GM23338 (cell line): ENCODE data around the gene SHOX. TPM values are rescaled to one million over a fixed set of nuclear protein-coding genes. Genes with fewer than 3 reads are reported as not detected.
A peak's percentile ranks its signal among the peaks of the same experiment; 100 is the strongest.

Source experiments
- ATAC-seq: fragments of 200-7000 bp; cut with Tn5 transposase; 3 replicates; pipeline ENCODE4 v1.9.1; 2020
- DNase-seq: peaks from one replicate; pipeline ENCODE4 v3.0.0-alpha.2; 2015; ENCODE audit warnings: low spot score
- H2AFZ ChIP-seq: fragments of 200-600 bp; sonication (generic); 2 replicates; pipeline ENCODE4 v1.8.0; 2016; ENCODE audit warnings: antibody characterized with exemption, mild to moderate bottlenecking, moderate library complexity
- H3F3A ChIP-seq: fragments of 200-600 bp; sonication (generic); replicated peaks from 2 replicates; pipeline ENCODE4 v1.8.0; 2017; ENCODE audit warnings: antibody characterized with exemption, mixed run types, low read depth
- H3K27ac ChIP-seq: fragments of 200-600 bp; sonication (generic); 2 replicates; pipeline ENCODE4 v1.6.1; 2016; ENCODE audit warnings: low read depth
- H3K27me3 ChIP-seq: fragments of 200-600 bp; sonication (generic); 2 replicates; pipeline ENCODE4 v1.8.0; 2016; ENCODE audit warnings: mild to moderate bottlenecking, mixed run types, moderate library complexity; ENCODE audit not compliant: insufficient read depth
- H3K36me3 ChIP-seq: fragments of 200-600 bp; sonication (generic); 2 replicates; pipeline ENCODE4 v1.8.0; 2016; ENCODE audit warnings: mild to moderate bottlenecking; ENCODE audit not compliant: insufficient read depth
- H3K4me1 ChIP-seq: fragments of 200-600 bp; sonication (generic); 2 replicates; pipeline ENCODE4 v1.8.0; 2016; ENCODE audit warnings: mild to moderate bottlenecking, moderate library complexity; ENCODE audit not compliant: insufficient read depth
- H3K4me2 ChIP-seq: fragments of 200-600 bp; sonication (generic); 2 replicates; pipeline ENCODE4 v1.7.1; 2017; ENCODE audit warnings: mixed run types
- H3K4me3 ChIP-seq: fragments of 200-600 bp; sonication (generic); 2 replicates; pipeline ENCODE4 v1.6.1; 2016; ENCODE audit warnings: mixed run types
- H3K79me2 ChIP-seq: fragments of 200-600 bp; sonication (generic); replicated peaks from 2 replicates; pipeline ENCODE4 v1.8.0; 2017; ENCODE audit warnings: mild to moderate bottlenecking; ENCODE audit not compliant: insufficient read depth
- H3K9me2 ChIP-seq: fragments of 200-600 bp; sonication (generic); 2 replicates; pipeline ENCODE4 v1.8.0; 2017; ENCODE audit not compliant: insufficient read depth
- H4K20me1 ChIP-seq: fragments of 200-600 bp; sonication (generic); replicated peaks from 2 replicates; pipeline ENCODE4 v1.8.0; 2017; ENCODE audit warnings: mild to moderate bottlenecking; ENCODE audit not compliant: insufficient read depth
- H3K27ac Mint-ChIP-seq: 2 replicates; pipeline ENCODE4 v1.8.0; 2020; ENCODE audit warnings: inconsistent platforms, mild to moderate bottlenecking, moderate library complexity, mixed read lengths
- H3K27me3 Mint-ChIP-seq: 3 replicates; pipeline ENCODE4 v1.8.0; 2022; ENCODE audit warnings: low read depth, mild to moderate bottlenecking, moderate library complexity, mixed read lengths, inconsistent platforms; ENCODE audit not compliant: insufficient read depth, poor library complexity
- H3K36me3 Mint-ChIP-seq: 3 replicates; pipeline ENCODE4 v1.8.0; 2021; ENCODE audit warnings: low read depth, mild to moderate bottlenecking, inconsistent platforms, moderate library complexity, mixed read lengths
- H3K4me1 Mint-ChIP-seq: 3 replicates; pipeline ENCODE4 v1.8.0; 2020; ENCODE audit warnings: mild to moderate bottlenecking, inconsistent platforms, mixed read lengths
- H3K4me3 Mint-ChIP-seq: 3 replicates; pipeline ENCODE4 v1.8.0; 2021; ENCODE audit warnings: moderate library complexity, mild to moderate bottlenecking, inconsistent platforms, mixed read lengths
- H3K9me3 Mint-ChIP-seq: 3 replicates; pipeline ENCODE4 v1.8.0; 2020; ENCODE audit warnings: moderate library complexity, mild to moderate bottlenecking, inconsistent platforms, mixed read lengths
- CREB1 ChIP-seq: fragments of 250-450 bp; sonication (Bioruptor Pico); IDR thresholded peaks from 2 replicates; pipeline ENCODE4 v1.5.0; 2020; ENCODE audit warnings: low read depth, mild to moderate bottlenecking, moderate library complexity
- EZH2 ChIP-seq: fragments of 200-600 bp; sonication (generic); IDR thresholded peaks from one replicate; pipeline ENCODE4 v1.8.0; 2017; ENCODE audit warnings: antibody characterized with exemption, mild to moderate bottlenecking, low read depth; ENCODE audit not compliant: unreplicated experiment
- EZH2phosphoT487 ChIP-seq: fragments of 200-600 bp; sonication (generic); IDR thresholded peaks from one replicate; pipeline ENCODE4 v1.8.1; 2018; ENCODE audit warnings: antibody characterized with exemption; ENCODE audit not compliant: unreplicated experiment
- NANOG ChIP-seq: IDR thresholded peaks from 2 replicates; pipeline ENCODE4 v1.6.1; 2016; ENCODE audit warnings: antibody characterized with exemption, borderline replicate concordance
- POLR2AphosphoS5 ChIP-seq: IDR thresholded peaks from 2 replicates; pipeline ENCODE4 v1.6.1; 2016; ENCODE audit warnings: antibody characterized with exemption, low read depth
- STAT1 ChIP-seq: IDR thresholded peaks from one replicate; pipeline ENCODE4 v1.6.1; 2016; ENCODE audit warnings: antibody characterized with exemption; ENCODE audit not compliant: unreplicated experiment
- ZNF114 ChIP-seq: fragments of 250-450 bp; sonication (Bioruptor Pico); IDR thresholded peaks from 2 replicates; pipeline ENCODE4 v1.5.0; 2020; ENCODE audit warnings: mild to moderate bottlenecking, moderate library complexity
- ZNF331 ChIP-seq: fragments of 250-450 bp; sonication (Bioruptor Pico); IDR thresholded peaks from 2 replicates; pipeline ENCODE4 v1.5.0; 2020; ENCODE audit warnings: low read depth, mild to moderate bottlenecking, moderate library complexity
- polyA plus RNA-seq: library from polyadenylated mRNA; unstranded; fragments of >200 nt; fragmentation: Nextera tagmentation; extraction: Ambion mirVana; gene quantifications from 2 replicates; pipeline ENCODE4 v1.2.1, GENCODE V29; 2016
- total RNA-seq: library from RNA; depleted of rRNA; stranded (reverse); fragments of >200 nt; shearing (Covaris generic); gene quantifications from 2 replicates; pipeline ENCODE4 v1.2.3, GENCODE V29; 2014
- TF ChIP-seq, protein P1 (sequence below): IDR thresholded peaks from one replicate; pipeline ENCODE4 v1.6.1; 2018; ENCODE audit warnings: antibody characterized with exemption; ENCODE audit not compliant: unreplicated experiment
- TF ChIP-seq, protein P2 (sequence below): fragments of 250-450 bp; sonication (Bioruptor Pico); IDR thresholded peaks from 2 replicates; pipeline ENCODE4 v1.5.0; 2020; ENCODE audit warnings: mild to moderate bottlenecking, moderate library complexity
- TF ChIP-seq, protein P3 (sequence below), 2 experiments: fragments of 200-600 bp in 1 of 2; sonication (generic) in 1 of 2; conservative IDR thresholded peaks; 2 replicates each; pipeline versions ENCODE4 v1.5.1 to v1.6.1; 2016 to 2017; ENCODE audit warnings: antibody characterized with exemption in 2 of 2, low read depth in 2 of 2, mild to moderate bottlenecking in 2 of 2, moderate library complexity in 1 of 2

The SHOX gene
- total and polyA plus RNA-seq, 2 experiments from 2014 or later, result not detected

DNA sequence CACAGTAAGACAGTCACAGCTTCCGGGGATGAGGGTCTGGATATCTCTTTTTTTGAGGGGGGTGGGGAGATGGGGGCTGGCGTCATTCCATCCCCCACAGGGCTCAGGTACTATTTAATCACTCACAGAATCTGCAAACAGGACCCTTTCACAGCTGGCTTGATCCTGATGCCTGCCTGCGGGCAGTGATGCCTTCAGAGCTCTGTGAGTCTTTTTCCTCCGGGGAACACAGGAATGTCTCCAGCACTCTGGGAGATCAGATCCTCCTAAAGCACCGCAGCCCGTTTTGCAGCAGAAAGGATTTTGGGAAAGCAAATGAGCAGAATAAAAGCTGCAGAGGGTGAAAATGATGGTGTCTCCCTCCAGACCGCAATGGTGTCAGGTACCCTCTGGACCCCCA lies 13.2 kb upstream of the SHOX start:
- no peaks in the 10 kb centered on the region for H3K79me2 ChIP-seq
- no peaks in the 10 kb centered on the region for H3K9me2 ChIP-seq
- no peaks in the 10 kb centered on the region; the same call in 2 of the 3 replicates for H3K4me1 Mint-ChIP-seq
- H3K27me3 Mint-ChIP-seq, result peaks cover 36% of the 10 kb centered on the region
- H3K4me1 ChIP-seq, result peaks cover 6% of the 10 kb centered on the region; the same call in 1 of the 2 replicates
- H3K4me2 ChIP-seq, result no peak overlapping the region
- H3K4me3 ChIP-seq, result no peak overlapping the region
- H3F3A ChIP-seq, result peaks cover 8% of the 10 kb centered on the region; the same call in 1 of the 2 replicates
- no peak overlapping the region for H3K27ac ChIP-seq
- H3K36me3 Mint-ChIP-seq, result peaks cover 43% of the 10 kb centered on the region
- no peak overlapping the region for H3K27ac Mint-ChIP-seq
- ATAC-seq (no peak), DNase-seq (no peak)
- peaks cover 8% of the 10 kb centered on the region; the same call in 1 of the 2 replicates for H4K20me1 ChIP-seq
- TF ChIP-seq ZNF331 (CRISPR knock-in tag), result no peak
- peaks cover 61% of the 10 kb centered on the region for H3K27me3 ChIP-seq
- no peaks in the 10 kb centered on the region for H3K36me3 ChIP-seq
- H2AFZ ChIP-seq, result no peak overlapping the region
- peaks cover 84% of the 10 kb centered on the region for H3K9me3 Mint-ChIP-seq
- no peak overlapping the region for H3K4me3 Mint-ChIP-seq

DNA sequence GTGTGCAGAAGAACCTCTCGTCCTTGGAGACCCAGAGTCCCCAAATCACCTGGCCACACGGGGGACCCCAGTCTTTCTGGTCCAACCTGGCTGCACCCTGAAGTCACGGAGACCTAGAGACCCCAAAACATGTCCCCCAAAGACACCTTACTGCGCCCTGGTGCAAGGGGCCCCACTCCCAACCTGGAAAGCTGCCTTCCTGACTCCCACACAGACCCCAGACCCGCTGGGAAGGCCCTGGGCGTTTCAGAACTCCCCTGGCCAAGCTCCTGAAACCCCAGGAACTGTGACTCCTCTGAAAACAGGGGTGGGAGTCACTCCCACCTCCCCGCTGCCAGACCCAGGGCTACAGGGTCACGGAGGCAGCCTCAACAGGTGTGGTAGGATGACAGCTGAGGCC lies 12.7 kb upstream of the SHOX start:
- Histone ChIP-seq H3K4me3 (no peak overlapping the region), H3F3A (peaks cover 9% of the 10 kb centered on the region; the same call in 1 of the 2 replicates), H3K4me1 (peaks cover 6% of the 10 kb centered on the region; the same call in 1 of the 2 replicates), H3K9me2 (no peaks in the 10 kb centered on the region), H2AFZ (no peak overlapping the region), H3K79me2 (no peaks in the 10 kb centered on the region), H3K27ac (no peak overlapping the region), H3K4me2 (no peak overlapping the region), H3K36me3 (no peaks in the 10 kb centered on the region), H3K27me3 (peaks cover 66% of the 10 kb centered on the region), H4K20me1 (peaks cover 8% of the 10 kb centered on the region; the same call in 1 of the 2 replicates)
- no peak for ATAC-seq
- peaks cover 84% of the 10 kb centered on the region for H3K9me3 Mint-ChIP-seq
- no peaks in the 10 kb centered on the region; the same call in 2 of the 3 replicates for H3K4me1 Mint-ChIP-seq
- peak overlapping the region; percentile 50; the same call in 1 of the 3 replicates for H3K4me3 Mint-ChIP-seq
- DNase-seq, result no peak
- H3K27me3 Mint-ChIP-seq, result peaks cover 40% of the 10 kb centered on the region
- H3K36me3 Mint-ChIP-seq, result peaks cover 45% of the 10 kb centered on the region
- H3K27ac Mint-ChIP-seq, result no peak overlapping the region
- TF ChIP-seq POLR2AphosphoS5 (no peak), ZNF331 (CRISPR knock-in tag) (no peak), EZH2 (no peak), STAT1 (no peak), NANOG (no peak), EZH2phosphoT487 (no peak), CREB1 (CRISPR knock-in tag) (no peak), ZNF114 (CRISPR knock-in tag) (no peak)
- TF ChIP-seq, protein P1, sequence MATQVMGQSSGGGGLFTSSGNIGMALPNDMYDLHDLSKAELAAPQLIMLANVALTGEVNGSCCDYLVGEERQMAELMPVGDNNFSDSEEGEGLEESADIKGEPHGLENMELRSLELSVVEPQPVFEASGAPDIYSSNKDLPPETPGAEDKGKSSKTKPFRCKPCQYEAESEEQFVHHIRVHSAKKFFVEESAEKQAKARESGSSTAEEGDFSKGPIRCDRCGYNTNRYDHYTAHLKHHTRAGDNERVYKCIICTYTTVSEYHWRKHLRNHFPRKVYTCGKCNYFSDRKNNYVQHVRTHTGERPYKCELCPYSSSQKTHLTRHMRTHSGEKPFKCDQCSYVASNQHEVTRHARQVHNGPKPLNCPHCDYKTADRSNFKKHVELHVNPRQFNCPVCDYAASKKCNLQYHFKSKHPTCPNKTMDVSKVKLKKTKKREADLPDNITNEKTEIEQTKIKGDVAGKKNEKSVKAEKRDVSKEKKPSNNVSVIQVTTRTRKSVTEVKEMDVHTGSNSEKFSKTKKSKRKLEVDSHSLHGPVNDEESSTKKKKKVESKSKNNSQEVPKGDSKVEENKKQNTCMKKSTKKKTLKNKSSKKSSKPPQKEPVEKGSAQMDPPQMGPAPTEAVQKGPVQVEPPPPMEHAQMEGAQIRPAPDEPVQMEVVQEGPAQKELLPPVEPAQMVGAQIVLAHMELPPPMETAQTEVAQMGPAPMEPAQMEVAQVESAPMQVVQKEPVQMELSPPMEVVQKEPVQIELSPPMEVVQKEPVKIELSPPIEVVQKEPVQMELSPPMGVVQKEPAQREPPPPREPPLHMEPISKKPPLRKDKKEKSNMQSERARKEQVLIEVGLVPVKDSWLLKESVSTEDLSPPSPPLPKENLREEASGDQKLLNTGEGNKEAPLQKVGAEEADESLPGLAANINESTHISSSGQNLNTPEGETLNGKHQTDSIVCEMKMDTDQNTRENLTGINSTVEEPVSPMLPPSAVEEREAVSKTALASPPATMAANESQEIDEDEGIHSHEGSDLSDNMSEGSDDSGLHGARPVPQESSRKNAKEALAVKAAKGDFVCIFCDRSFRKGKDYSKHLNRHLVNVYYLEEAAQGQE, result no peak
- TF ChIP-seq, protein P2, sequence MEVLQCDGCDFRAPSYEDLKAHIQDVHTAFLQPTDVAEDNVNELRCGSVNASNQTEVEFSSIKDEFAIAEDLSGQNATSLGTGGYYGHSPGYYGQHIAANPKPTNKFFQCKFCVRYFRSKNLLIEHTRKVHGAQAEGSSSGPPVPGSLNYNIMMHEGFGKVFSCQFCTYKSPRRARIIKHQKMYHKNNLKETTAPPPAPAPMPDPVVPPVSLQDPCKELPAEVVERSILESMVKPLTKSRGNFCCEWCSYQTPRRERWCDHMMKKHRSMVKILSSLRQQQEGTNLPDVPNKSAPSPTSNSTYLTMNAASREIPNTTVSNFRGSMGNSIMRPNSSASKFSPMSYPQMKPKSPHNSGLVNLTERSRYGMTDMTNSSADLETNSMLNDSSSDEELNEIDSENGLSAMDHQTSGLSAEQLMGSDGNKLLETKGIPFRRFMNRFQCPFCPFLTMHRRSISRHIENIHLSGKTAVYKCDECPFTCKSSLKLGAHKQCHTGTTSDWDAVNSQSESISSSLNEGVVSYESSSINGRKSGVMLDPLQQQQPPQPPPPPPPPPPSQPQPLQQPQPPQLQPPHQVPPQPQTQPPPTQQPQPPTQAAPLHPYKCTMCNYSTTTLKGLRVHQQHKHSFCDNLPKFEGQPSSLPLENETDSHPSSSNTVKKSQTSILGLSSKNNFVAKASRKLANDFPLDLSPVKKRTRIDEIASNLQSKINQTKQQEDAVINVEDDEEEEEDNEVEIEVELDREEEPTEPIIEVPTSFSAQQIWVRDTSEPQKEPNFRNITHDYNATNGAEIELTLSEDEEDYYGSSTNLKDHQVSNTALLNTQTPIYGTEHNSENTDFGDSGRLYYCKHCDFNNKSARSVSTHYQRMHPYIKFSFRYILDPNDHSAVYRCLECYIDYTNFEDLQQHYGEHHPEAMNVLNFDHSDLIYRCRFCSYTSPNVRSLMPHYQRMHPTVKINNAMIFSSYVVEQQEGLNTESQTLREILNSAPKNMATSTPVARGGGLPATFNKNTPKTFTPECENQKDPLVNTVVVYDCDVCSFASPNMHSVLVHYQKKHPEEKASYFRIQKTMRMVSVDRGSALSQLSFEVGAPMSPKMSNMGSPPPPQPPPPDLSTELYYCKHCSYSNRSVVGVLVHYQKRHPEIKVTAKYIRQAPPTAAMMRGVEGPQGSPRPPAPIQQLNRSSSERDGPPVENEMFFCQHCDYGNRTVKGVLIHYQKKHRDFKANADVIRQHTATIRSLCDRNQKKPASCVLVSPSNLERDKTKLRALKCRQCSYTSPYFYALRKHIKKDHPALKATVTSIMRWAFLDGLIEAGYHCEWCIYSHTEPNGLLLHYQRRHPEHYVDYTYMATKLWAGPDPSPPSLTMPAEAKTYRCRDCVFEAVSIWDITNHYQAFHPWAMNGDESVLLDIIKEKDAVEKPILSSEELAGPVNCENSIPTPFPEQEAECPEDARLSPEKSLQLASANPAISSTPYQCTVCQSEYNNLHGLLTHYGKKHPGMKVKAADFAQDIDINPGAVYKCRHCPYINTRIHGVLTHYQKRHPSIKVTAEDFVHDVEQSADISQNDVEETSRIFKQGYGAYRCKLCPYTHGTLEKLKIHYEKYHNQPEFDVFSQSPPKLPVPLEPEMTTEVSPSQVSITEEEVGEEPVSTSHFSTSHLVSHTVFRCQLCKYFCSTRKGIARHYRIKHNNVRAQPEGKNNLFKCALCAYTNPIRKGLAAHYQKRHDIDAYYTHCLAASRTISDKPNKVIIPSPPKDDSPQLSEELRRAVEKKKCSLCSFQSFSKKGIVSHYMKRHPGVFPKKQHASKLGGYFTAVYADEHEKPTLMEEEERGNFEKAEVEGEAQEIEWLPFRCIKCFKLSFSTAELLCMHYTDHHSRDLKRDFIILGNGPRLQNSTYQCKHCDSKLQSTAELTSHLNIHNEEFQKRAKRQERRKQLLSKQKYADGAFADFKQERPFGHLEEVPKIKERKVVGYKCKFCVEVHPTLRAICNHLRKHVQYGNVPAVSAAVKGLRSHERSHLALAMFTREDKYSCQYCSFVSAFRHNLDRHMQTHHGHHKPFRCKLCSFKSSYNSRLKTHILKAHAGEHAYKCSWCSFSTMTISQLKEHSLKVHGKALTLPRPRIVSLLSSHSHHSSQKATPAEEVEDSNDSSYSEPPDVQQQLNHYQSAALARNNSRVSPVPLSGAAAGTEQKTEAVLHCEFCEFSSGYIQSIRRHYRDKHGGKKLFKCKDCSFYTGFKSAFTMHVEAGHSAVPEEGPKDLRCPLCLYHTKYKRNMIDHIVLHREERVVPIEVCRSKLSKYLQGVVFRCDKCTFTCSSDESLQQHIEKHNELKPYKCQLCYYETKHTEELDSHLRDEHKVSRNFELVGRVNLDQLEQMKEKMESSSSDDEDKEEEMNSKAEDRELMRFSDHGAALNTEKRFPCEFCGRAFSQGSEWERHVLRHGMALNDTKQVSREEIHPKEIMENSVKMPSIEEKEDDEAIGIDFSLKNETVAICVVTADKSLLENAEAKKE (CRISPR knock-in tag), result no peak
- TF ChIP-seq, protein P3, sequence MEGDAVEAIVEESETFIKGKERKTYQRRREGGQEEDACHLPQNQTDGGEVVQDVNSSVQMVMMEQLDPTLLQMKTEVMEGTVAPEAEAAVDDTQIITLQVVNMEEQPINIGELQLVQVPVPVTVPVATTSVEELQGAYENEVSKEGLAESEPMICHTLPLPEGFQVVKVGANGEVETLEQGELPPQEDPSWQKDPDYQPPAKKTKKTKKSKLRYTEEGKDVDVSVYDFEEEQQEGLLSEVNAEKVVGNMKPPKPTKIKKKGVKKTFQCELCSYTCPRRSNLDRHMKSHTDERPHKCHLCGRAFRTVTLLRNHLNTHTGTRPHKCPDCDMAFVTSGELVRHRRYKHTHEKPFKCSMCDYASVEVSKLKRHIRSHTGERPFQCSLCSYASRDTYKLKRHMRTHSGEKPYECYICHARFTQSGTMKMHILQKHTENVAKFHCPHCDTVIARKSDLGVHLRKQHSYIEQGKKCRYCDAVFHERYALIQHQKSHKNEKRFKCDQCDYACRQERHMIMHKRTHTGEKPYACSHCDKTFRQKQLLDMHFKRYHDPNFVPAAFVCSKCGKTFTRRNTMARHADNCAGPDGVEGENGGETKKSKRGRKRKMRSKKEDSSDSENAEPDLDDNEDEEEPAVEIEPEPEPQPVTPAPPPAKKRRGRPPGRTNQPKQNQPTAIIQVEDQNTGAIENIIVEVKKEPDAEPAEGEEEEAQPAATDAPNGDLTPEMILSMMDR (conservative IDR thresholded peaks at IDR 0.05; ENCODE audit: low read depth in 2 of 2), result no peak
